D721Med (cell line): ENCODE measurements around the gene SDHB.

Source experiments
- DNase-seq: peaks from one replicate; pipeline ENCODE4 v3.0.0; 2011; ENCODE audit warnings: low spot score; ENCODE audit not compliant: insufficient read length
- FAIRE-seq: peaks from 2 replicates; lab custom pipeline; 2011; peaks lifted over from hg19 to GRCh38; lab: Jason Lieb, UNC
- TF ChIP-seq, protein P1 (sequence below): IDR thresholded peaks from 2 replicates; pipeline ENCODE4 v1.5.1; 2012; ENCODE audit warnings: mild to moderate bottlenecking, control low read depth; ENCODE audit not compliant: insufficient read depth; ENCODE audit errors: missing control alignments

SDHB gene

DNA sequence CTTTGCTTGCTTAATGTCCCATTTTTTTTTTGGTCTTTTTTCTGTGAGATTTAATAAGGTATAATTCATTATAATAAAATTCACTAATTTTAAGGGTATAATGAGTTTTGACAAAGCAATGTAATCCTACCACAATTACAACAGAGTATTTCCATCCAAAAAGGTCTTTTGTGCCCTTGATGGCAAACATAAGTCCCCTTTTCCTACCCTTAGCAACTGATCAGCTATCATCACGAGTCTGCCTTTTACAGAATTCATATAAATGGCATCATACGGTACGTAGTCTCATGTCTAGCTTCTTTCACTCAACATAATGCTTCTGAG is 7.5 kb downstream of the SDHB start:
- FAIRE-seq (no peak), DNase-seq (no peak)
- TF ChIP-seq, protein P1, sequence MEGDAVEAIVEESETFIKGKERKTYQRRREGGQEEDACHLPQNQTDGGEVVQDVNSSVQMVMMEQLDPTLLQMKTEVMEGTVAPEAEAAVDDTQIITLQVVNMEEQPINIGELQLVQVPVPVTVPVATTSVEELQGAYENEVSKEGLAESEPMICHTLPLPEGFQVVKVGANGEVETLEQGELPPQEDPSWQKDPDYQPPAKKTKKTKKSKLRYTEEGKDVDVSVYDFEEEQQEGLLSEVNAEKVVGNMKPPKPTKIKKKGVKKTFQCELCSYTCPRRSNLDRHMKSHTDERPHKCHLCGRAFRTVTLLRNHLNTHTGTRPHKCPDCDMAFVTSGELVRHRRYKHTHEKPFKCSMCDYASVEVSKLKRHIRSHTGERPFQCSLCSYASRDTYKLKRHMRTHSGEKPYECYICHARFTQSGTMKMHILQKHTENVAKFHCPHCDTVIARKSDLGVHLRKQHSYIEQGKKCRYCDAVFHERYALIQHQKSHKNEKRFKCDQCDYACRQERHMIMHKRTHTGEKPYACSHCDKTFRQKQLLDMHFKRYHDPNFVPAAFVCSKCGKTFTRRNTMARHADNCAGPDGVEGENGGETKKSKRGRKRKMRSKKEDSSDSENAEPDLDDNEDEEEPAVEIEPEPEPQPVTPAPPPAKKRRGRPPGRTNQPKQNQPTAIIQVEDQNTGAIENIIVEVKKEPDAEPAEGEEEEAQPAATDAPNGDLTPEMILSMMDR = no peak

DNA sequence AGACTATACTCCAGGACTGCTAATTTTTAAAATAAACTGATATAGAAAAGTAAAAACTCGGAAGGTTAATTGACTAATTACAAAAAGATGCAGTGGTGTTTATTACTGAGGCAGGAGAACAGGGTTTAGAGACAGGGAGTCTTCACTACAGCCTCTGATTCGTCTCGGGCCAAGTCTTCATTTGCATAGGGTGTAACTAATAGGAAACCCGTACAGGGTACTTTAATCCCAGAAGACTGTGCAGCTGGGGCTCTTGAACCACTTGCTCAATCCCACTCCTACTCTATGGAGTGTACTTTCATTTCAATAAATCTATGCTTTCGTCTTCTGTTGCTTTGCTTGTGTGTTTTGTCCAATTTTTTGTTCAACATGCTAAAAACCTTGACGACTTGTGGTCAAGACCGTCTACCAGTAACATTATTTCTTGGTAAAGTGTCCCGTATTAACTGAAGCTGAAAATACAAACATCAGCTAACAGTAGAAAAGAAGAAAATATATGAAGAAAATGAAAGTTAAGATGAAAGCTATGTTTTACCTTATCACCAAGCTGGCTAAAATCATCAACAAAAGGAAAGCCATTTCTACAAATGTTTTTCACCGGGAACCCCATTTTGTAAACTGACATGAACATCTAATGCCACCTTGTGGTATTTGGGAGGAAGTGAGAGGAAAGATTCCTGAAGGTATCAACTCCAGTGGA is 8.0 kb downstream of the SDHB start:
- DNase-seq (no peak), FAIRE-seq (no peak)
- TF ChIP-seq, protein P1 = peak; percentile 72

DNA sequence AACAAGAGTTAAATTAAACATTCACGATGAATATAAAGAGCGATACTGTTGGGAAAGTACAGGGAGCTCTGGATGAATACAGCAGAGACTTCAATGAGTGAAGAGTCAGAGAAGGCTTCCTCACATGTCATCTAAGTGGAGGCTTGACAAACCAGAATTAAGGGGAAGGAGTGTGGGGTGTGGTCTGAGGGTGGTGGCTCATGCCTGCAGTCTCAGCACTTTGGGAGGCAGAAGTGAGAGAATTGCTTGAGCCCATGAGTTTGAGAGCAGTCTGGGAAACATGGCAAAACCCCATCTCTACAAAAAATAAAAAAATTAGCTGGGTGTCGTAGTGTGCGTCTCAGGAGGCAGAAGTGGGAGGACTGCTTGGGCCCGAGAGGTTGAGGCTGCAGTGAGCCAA is 8.7 kb downstream of the SDHB start:
- no peak for FAIRE-seq
- TF ChIP-seq, protein P1 = no peak

DNA sequence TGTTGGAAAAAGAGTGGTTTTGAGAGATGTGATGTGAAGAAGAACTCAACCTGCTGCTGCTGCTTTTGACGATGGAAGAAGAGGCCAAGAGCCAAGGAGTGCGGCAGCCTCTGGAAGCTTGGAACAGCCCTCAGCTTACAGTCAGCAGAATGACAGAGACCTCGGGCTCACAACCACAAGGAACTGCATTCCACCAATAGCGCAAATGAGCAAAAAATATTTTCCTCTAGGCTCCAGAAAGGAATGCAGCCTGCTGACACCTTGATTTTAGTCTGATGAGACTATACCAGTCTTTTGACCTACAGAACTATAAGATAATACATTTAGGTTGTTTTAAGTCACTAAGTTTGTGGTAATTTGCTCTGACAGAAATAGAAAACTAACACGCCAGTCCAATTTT is 10.2 kb downstream of the SDHB start:
- FAIRE-seq (no peak), DNase-seq (no peak)
- TF ChIP-seq, protein P1 = no peak

More for the DNA sequence above, 8.7 kb downstream of the SDHB start:
- DNase-seq = no peak

DNA sequence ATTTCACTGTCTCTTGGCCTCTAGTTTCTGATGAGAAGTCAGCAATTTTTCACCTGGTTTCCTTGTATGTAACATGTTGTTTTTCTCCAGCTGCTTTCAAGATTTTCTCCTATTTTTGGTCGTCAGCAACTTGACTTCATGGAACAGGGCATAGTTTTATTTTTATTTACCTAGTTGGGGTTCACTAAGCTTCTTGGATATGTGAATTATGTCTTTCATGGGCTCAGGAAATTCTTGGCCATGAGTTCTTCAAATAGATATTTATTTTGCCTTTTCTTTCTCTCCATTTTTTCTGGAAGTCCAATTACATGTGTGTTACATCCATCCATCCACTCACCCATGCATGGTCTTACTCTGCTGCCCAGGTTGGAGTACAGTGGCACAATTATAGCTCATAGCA is 13.7 kb downstream of the SDHB start:
- FAIRE-seq (no peak), DNase-seq (no peak)
- TF ChIP-seq, protein P1 = no peak

DNA sequence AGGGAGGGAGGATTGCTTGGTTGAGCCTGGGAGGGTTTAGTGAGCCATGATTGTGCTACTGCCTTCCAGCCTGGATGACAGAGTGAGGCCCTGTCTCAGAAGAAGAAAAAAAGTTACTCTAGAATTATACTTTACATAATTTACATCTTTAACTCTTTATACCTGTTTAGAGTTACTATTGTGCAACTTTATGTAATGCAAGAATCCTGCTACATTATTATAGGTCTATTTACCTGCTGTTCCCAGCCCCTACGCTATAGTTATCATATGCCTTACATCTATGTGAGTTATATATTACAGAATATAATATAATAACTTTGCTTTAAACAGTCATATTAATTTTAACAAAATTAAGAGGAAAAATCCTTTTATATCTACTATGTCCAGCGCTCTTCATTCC is 14.3 kb downstream of the SDHB start:
- no peak for DNase-seq
- no peak for FAIRE-seq
- TF ChIP-seq, protein P1 = no peak

DNA sequence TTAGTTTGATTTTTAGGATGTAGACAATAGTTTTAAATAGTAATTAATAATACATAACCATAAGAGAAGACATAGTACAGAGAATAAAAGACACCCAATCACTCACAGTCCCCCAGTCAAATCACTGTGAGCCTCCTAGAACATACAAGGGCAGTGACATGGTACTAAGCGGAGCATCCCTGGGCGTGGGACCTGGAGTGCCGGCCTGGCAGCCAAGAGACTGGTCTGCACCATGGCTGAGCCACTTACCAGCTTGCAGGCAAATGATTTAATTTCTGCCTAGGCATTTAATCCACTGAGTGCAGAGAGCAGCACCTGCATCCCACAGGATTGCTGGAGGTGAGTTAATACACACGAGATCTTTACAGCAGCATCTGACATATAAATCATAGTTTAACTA is 20.4 kb downstream of the SDHB start:
- FAIRE-seq (no peak), DNase-seq (no peak)
- TF ChIP-seq, protein P1 = no peak
